Kidney glomerular epithelial cell (primary cell): ENCODE results near the gene TIE1.
A peak's percentile ranks its signal among the peaks of the same experiment; 100 is the strongest.

ENCODE experiments used
- DNase-seq: peaks from one replicate; lab custom pipeline; 2025; lab: John Stamatoyannopoulos, UW

TIE1 gene

GRCh38 chr1:43312663-43313515, 12.1 kb downstream of the TIE1 start:
- DNase-seq, result no peak

GRCh38 chr1:43313771-43314170, 13.0 kb downstream of the TIE1 start:
- DNase-seq, result no peak

DNA sequence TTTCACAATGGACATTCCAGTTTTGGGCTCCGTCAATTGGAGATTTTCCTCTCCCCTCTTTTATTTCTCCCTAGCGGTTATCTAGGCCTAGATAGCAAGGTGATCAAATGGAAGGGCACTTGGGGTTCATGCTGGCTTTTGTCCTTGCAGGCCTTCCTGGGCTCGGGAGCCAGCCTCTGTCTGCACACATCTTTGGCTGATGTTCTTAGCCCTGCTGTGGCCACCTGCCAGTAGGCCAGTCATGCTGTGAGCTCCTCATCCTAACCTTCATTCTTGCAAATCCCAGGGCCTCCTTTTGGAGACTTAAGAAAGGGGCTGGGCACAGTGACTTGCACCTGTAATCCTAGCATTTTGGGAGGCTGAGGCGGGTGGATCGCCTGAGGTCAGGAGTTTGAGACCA, 13.5 kb downstream of the TIE1 start:
- DNase-seq, result no peak

GRCh38 chr1:43315481-43315880, 14.7 kb downstream of the TIE1 start:
- no peak for DNase-seq

- DNase-seq, result no peak
These were observed 15.4 kb downstream of the TIE1 start for GRCh38 chr1:43315963-43316737.

GRCh38 chr1:43316738-43317520, 16.1 kb downstream of the TIE1 start:
- no peak for DNase-seq

DNA sequence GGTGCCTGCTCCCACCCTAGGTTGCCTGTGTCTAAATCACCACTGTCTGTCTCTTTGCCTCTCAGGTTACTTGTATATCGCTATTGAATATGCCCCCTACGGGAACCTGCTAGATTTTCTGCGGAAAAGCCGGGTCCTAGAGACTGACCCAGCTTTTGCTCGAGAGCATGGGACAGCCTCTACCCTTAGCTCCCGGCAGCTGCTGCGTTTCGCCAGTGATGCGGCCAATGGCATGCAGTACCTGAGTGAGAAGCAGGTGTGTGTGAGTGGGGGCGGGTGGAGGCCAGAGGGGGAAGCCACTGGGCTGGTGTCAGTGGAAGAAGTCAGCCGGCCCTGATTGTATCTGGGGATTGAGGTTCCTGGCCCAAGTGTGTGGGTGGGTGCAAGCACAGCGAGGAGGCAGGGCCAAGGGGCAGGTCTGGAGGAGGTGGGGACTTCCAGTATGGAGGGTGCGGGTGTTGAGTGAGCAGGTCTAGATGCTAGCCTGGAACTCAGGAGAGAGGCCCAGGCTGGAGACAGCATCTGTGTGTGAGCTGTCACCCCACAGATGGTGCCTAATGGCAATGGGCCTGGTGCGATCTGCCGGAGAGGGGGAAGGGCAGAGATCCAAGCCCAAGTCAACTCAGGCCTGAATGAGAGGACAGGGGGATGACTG, 17.2 kb downstream of the TIE1 start:
- no peak for DNase-seq

GRCh38 chr1:43318831-43319230, 18.0 kb downstream of the TIE1 start:
- no peak for DNase-seq

GRCh38 chr1:43319288-43319687, 18.5 kb downstream of the TIE1 start:
- DNase-seq, result no peak

DNA sequence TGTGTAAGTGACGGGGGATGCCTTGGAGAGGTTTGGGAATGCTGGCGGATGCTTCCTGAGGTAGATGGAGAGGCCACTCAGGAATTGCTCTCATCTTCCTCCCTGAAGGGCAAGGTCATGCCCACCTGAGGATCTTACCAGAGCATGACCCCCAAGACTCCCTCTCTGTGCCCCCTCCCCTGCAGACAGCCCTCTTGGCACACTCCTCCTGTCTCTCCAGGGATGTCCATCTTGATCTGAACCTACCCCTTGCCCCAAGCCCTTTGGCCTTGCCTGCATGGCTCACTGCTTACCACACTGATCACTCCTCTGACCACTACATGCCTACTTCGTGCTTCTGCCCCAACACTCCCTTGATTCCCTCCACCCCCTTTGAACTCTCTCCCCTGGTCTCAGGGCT, 19.0 kb downstream of the TIE1 start:
- no peak for DNase-seq

DNA sequence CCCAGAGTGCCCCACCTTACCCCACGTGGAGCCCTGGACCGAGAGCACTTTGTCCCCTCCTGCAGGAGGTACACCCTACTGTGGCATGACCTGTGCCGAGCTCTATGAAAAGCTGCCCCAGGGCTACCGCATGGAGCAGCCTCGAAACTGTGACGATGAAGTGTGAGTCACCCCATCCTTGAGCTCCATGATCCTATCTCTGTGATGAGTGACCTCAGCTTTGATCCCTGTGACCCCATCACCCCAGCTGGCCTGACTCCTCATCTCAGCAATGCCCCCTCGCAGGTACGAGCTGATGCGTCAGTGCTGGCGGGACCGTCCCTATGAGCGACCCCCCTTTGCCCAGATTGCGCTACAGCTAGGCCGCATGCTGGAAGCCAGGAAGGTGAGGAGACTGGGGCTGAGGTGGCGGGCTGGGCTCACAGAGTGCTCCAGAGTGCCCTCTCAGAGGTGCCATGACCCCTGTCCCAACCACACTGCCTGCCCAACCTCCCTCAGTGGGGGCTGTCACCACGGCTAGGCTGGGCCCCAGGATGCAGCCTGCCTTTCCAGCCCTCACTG, 20.6 kb downstream of the TIE1 start:
- no peak for DNase-seq

GRCh38 chr1:43322506-43322905, 21.7 kb downstream of the TIE1 start:
- no peak for DNase-seq

DNA sequence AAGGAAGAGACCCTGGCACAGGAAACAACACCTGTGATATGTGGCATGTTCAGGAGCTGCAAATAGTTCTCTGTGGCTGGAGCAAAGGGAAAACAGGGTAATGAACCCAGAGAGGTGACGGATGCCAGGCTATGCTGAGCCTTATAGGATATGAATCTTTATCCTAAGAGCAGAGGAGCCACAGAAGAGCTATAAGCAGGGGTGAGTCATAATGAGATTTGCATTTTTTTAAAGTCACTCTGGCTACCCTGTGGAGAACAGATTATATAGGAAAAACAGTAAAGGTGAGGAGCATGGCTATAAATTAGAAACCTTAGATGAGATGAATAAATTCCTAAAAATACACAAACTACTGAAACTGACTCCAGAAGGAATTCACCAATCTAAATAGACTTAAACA, 24.0 kb downstream of the TIE1 start:
- DNase-seq, result no peak

DNA sequence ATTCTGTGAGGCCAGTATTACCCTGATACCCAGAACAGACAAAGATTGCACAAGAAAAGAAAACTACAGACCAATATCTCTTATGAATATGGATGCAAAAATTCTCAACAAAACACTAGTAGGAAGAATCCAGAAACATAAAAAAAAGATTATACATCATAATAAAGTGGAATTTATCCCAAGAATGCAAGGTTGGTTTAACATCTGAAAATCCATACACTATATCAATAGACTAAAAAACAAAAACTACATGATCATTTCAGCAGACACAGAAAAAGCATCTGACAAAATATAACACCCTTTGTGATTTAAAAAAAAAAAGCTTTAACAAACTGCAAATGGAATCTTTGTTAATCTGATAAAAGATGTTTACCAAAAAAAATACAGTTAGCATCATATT, 24.6 kb downstream of the TIE1 start:
- DNase-seq, result no peak

GRCh38 chr1:43327549-43328292, 26.9 kb downstream of the TIE1 start:
- DNase-seq, result no peak

- DNase-seq, result peak; percentile 79
These were observed 29.4 kb downstream of the TIE1 start for GRCh38 chr1:43329995-43330751.

DNA sequence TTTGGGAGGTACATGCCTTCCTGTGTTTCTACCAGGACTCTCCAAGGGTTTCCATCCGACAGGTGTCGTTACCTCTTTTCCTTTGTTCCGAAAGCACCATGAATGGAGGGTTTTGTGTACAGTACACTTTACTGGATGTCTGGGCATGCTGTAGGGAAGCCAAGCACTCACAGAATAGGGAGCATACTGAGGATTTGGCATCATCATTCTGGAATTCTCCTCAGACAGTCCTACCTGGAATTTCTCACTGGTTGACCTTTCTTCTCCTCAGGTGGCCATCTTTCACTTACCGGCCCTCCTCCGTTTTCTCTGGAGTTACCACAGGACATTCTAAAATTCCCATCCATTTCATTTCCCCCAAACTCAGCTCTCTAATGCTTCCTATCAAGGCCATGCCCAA, 30.9 kb downstream of the TIE1 start:
- DNase-seq, result no peak

DNA sequence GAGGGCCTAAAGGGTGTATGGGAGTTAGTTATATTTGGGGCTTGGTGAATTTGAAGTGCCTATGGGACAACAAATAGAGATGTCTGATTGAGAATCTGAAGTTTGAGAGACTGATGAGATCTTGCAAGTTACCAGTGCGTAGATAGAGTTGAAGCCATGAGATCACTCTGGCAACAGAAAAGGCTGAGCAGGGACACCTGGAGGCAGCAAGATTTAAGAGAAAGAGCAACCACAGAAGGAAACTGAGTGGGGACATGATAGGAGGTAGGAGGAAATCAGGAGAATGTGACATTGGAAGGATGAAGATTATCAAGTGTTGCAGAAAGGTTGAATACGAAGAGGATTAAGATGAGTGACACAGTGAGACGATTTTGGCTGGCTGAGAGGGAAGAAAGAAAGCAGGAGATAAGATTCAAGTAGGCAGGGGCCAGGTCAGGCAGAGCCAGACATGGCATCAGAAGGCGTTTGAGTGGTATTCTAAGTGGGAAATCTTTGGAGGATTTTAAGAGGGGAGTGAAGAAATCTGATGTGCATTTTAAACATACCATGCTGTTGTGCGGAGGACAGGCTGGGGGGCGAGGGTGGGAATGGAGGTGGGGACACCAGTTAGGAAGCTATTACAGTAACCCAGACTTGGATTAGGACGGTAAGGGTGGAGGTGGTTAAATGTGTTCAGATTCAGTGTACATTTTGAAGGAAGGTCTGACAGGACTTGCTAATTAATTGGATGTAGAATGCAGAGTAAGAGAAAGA, 33.8 kb downstream of the TIE1 start:
- no peak for DNase-seq

GRCh38 chr1:43337588-43337987, 36.8 kb downstream of the TIE1 start, which contains the start of gene MPL:
Gene MPL (plus strand): TSS chr1:43337818. CDS start chr1:43337849, 31 bp downstream.
- DNase-seq, result no peak
